ENCODE results near the gene MCTP1. TPM values are rescaled to one million over a fixed set of nuclear protein-coding genes. Genes with fewer than 3 reads are reported as not detected.
A peak's percentile ranks its signal among the peaks of the same experiment; 100 is the strongest.

Gene MCTP1
- total and polyA plus RNA-seq, 2 experiments from 2014 or later, result 0.23 TPM; not detected in 1

- Histone ChIP-seq H3K79me2 (ENCODE audit: insufficient read depth) (no peaks in the 10 kb centered on the region), H3K4me1 (ENCODE audit: insufficient read depth) (peaks cover 12% of the 10 kb centered on the region; the same call in 1 of the 2 replicates), H4K20me1 (ENCODE audit: insufficient read depth) (no peaks in the 10 kb centered on the region), H3K36me3 (ENCODE audit: low read depth) (no peaks in the 10 kb centered on the region), H2AFZ (no peak overlapping the region), H3F3A (ENCODE audit: insufficient read depth) (no peaks in the 10 kb centered on the region), H3K9me2 (ENCODE audit: insufficient read depth) (0 out of 2 replicates have a peak, but pooled peaks cover 3% of the 10 kb centered on the region), H3K27me3 (replicated peaks; ENCODE audit: insufficient read depth) (no peaks in the 10 kb centered on the region), H3K4me2 (ENCODE audit: unreplicated experiment) (peak overlapping the region; percentile 67), H3K4me3 (0 out of 2 replicates have a peak overlapping the region, but pooled peaks have one; percentile 35), H3K9me3 (ENCODE audit: low read depth) (no peaks in the 10 kb centered on the region), H3K27ac (no peak overlapping the region), H3K9ac (no peak overlapping the region)
- TF ChIP-seq EZH2phosphoT487 (IDR thresholded peaks at IDR 0.05; ENCODE audit: insufficient read depth, low read depth), result no peak
- no peak for TF ChIP-seq EZH2 (IDR thresholded peaks at IDR 0.05; ENCODE audit: insufficient read depth, poor library complexity, severe bottlenecking)
- in situ Hi-C loops (cut with MboI), result no loop called here
- DNase-seq, result peak; percentile 23
- 48 to 56% methylated on average over 3 of the region's 3 CpGs for WGBS, 2 experiments (ENCODE audit: low coverage in 1 of 2, low lambda C conversion rate in 2 of 2, missing lambda C conversion rate in 2 of 2)
These were observed 202.9 kb downstream of the MCTP1 start for GRCh38 chr5:95081982-95082381.

- peaks cover 12% of the 10 kb centered on the region; the same call in 1 of the 2 replicates for H3K4me1 ChIP-seq (ENCODE audit: insufficient read depth)
- H3K4me2 ChIP-seq (ENCODE audit: unreplicated experiment), result peak overlapping the region; percentile 67
- 0 out of 2 replicates have a peak, but pooled peaks cover 3% of the 10 kb centered on the region for H3K9me2 ChIP-seq (ENCODE audit: insufficient read depth)
- WGBS, 2 experiments (ENCODE audit: low coverage in 1 of 2, low lambda C conversion rate in 2 of 2, missing lambda C conversion rate in 2 of 2), result 37 to 38% methylated on average over 5 of the region's 5 CpGs
- in situ Hi-C loops (cut with MboI), result no loop called here
- H3K27me3 ChIP-seq (replicated peaks; ENCODE audit: insufficient read depth), result no peaks in the 10 kb centered on the region
- no peaks in the 10 kb centered on the region for H4K20me1 ChIP-seq (ENCODE audit: insufficient read depth)
- TF ChIP-seq EZH2phosphoT487 (IDR thresholded peaks at IDR 0.05; ENCODE audit: insufficient read depth, low read depth) (no peak), EZH2 (IDR thresholded peaks at IDR 0.05; ENCODE audit: insufficient read depth, poor library complexity, severe bottlenecking) (no peak)
- H3K36me3 ChIP-seq (ENCODE audit: low read depth), result no peaks in the 10 kb centered on the region
- no peaks in the 10 kb centered on the region for H3K79me2 ChIP-seq (ENCODE audit: insufficient read depth)
- no peaks in the 10 kb centered on the region for H3F3A ChIP-seq (ENCODE audit: insufficient read depth)
- H2AFZ ChIP-seq, result peak overlapping the region; percentile 34; the same call in 1 of the 2 replicates
- H3K4me3 ChIP-seq, result peak overlapping the region; percentile 35
- no peak overlapping the region for H3K9ac ChIP-seq
- no peak overlapping the region for H3K27ac ChIP-seq
- no peaks in the 10 kb centered on the region for H3K9me3 ChIP-seq (ENCODE audit: low read depth)
- DNase-seq, result peak; percentile 76
These were observed 203.4 kb downstream of the MCTP1 start for GRCh38 chr5:95081500-95081960.

- no peak for DNase-seq
- Histone ChIP-seq H3K79me2 (ENCODE audit: insufficient read depth) (no peaks in the 10 kb centered on the region), H3K27ac (no peak overlapping the region), H3K4me3 (no peak overlapping the region), H3K4me1 (ENCODE audit: insufficient read depth) (peaks cover 12% of the 10 kb centered on the region; the same call in 1 of the 2 replicates), H2AFZ (no peak overlapping the region), H3K4me2 (ENCODE audit: unreplicated experiment) (no peak overlapping the region), H3K9ac (no peak overlapping the region), H4K20me1 (ENCODE audit: insufficient read depth) (no peaks in the 10 kb centered on the region), H3K36me3 (ENCODE audit: low read depth) (no peaks in the 10 kb centered on the region), H3K9me3 (ENCODE audit: low read depth) (no peaks in the 10 kb centered on the region), H3K27me3 (replicated peaks; ENCODE audit: insufficient read depth) (no peaks in the 10 kb centered on the region), H3F3A (ENCODE audit: insufficient read depth) (no peaks in the 10 kb centered on the region), H3K9me2 (ENCODE audit: insufficient read depth) (0 out of 2 replicates have a peak, but pooled peaks cover 3% of the 10 kb centered on the region)
- TF ChIP-seq EZH2 (IDR thresholded peaks at IDR 0.05; ENCODE audit: insufficient read depth, poor library complexity, severe bottlenecking) (no peak), EZH2phosphoT487 (IDR thresholded peaks at IDR 0.05; ENCODE audit: insufficient read depth, low read depth) (no peak)
- 71 to 75% methylated on average over 4 of the region's 4 CpGs for WGBS, 2 experiments (ENCODE audit: low coverage in 1 of 2, low lambda C conversion rate in 2 of 2, missing lambda C conversion rate in 2 of 2)
- in situ Hi-C loops (cut with MboI), result no loop called here
These were observed 204.5 kb downstream of the MCTP1 start for GRCh38 chr5:95080441-95080840.

GRCh38 chr5:95080030-95080429 lies 204.9 kb downstream of the MCTP1 start:
- no peaks in the 10 kb centered on the region for H3K36me3 ChIP-seq (ENCODE audit: low read depth)
- no peaks in the 10 kb centered on the region for H4K20me1 ChIP-seq (ENCODE audit: insufficient read depth)
- H3K4me1 ChIP-seq (ENCODE audit: insufficient read depth), result peaks cover 12% of the 10 kb centered on the region; the same call in 1 of the 2 replicates
- H3K9me3 ChIP-seq (ENCODE audit: low read depth), result no peaks in the 10 kb centered on the region
- H3K4me2 ChIP-seq (ENCODE audit: unreplicated experiment), result no peak overlapping the region
- H2AFZ ChIP-seq, result no peak overlapping the region
- in situ Hi-C loops (cut with MboI), result no loop called here
- no peaks in the 10 kb centered on the region for H3F3A ChIP-seq (ENCODE audit: insufficient read depth)
- no peak for DNase-seq
- no peak overlapping the region for H3K4me3 ChIP-seq
- H3K27ac ChIP-seq, result no peak overlapping the region
- TF ChIP-seq EZH2 (IDR thresholded peaks at IDR 0.05; ENCODE audit: insufficient read depth, poor library complexity, severe bottlenecking) (no peak), EZH2phosphoT487 (IDR thresholded peaks at IDR 0.05; ENCODE audit: insufficient read depth, low read depth) (no peak)
- no peaks in the 10 kb centered on the region for H3K79me2 ChIP-seq (ENCODE audit: insufficient read depth)
- H3K9ac ChIP-seq, result no peak overlapping the region
- H3K27me3 ChIP-seq (replicated peaks; ENCODE audit: insufficient read depth), result no peaks in the 10 kb centered on the region
- 0 out of 2 replicates have a peak, but pooled peaks cover 3% of the 10 kb centered on the region for H3K9me2 ChIP-seq (ENCODE audit: insufficient read depth)

All from GM23248 (cell line).